HG03457 (cell line): ENCODE measurements around the gene EXPH5.
A peak's percentile ranks its signal among the peaks of the same experiment; 100 is the strongest.

ENCODE experiments used
- ATAC-seq: cut with Tn5 transposase; IDR thresholded peaks from one replicate; pipeline ENCODE4 v1.9.1; 2021; ENCODE audit warnings: moderate number of reproducible peaks; ENCODE audit not compliant: unreplicated experiment

EXPH5 gene

DNA sequence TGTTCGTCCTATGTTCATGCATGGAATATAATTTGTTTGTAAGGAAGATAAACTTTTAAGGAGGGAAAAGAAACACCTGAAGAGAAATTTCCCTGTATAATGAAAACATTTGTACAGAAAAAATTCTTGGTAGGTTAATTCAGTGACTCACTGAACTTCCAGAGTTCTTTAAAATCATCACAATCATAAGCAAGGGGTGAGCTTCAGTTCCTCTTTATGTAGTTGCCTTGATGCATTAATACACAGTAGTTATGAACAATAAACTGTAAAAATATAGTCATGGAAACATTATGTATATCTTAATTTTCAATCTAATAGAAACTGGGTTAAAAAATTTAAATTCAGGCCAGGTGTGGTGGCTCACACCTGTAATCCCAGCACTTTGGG lies 125.1 kb downstream of the EXPH5 start:
- no peak for ATAC-seq

DNA sequence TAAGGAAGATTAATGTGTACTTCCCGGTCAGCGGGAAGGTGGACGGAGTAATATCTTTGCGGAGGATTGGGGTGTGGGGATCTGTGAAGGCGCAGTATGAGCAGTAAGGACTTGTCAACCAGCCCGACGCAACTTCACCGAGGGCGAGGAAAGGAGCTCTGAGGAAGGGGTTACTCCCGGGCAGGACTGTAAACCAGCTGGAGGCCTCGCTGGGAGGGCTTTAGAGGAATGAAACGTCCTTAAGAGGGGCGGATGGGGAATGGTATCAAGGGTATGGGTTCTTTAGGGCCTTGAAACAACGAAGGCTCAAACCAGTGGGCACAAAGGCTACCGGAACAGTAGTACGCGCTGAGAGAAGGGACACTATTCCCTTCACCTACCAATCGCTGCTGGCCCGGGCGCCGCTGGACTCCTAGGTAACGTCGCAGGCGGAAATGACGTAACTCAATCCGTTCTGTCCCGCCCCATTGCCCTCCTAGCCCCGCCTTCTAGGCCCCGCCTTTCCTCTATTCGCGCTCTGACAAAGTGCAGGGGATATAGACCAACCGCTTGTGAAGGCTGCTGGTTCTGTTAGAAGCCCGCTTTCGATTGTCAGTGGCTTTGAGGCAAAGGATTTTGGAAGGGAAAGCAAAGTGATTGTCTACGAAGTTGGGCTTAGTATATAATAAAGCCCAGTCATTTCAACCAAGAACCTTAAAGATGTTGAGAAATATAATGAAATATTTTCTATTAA lies 126.3 kb downstream of the EXPH5 start, which contains the start of gene C11orf65:
TSS of gene C11orf65 (minus strand) at position 439 of the 733 bp plus-strand sequence. CDS start 5,970 bp downstream, outside the sequence.
- ATAC-seq: peak; percentile 98

DNA sequence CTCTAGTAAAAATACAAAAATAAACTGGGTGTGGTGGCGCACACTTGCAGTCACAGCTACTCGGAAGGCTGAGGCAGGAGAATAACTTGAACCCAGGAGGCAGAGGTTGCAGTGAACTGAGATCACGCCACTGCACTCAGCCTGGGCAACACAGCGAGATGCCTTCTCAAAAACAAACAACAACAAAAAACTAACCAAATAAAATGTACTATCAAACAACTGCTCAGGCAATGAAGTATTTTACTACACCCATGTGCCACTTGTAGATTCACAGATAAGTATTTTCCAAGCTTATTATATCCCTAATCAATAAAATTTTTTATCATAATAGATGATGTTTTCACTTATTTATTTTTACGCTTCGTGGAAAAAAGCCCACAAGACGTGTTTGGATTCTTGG lies 127.2 kb downstream of the EXPH5 start:
- ATAC-seq: no peak
